HepG2 (cell line): ENCODE measurements around the gene APOC3. TPM values are rescaled to one million over a fixed set of nuclear protein-coding genes. Genes with fewer than 3 reads are reported as not detected.

Source experiments
- CBX2 ChIP-seq, 2 experiments: fragments of 200-600 bp in 1 of 2; sonication (generic); formaldehyde crosslinking in 1 of 2; IDR thresholded peaks; 2 replicates each; pipeline versions ENCODE4 v1.7.0 to v1.8.1; 2018 to 2022; ENCODE audit warnings: low read depth in 2 of 2, low read length in 1 of 2, mild to moderate bottlenecking in 1 of 2, missing genetic modification reagents in 1 of 2
- CEBPB ChIP-seq: IDR thresholded peaks from 2 replicates; pipeline ENCODE4 v1.6.1; 2011; ENCODE audit warnings: low read depth, low read length, improper control_type of control experiment, borderline replicate concordance
- EP300 ChIP-seq, 3 experiments: sonication (generic) in 1 of 3; formaldehyde crosslinking in 1 of 3; IDR thresholded peaks; 2 replicates each; pipeline versions ENCODE4 v1.5.1 to v1.6.1; 2011 to 2020; ENCODE audit warnings: low read depth in 2 of 3, low read length in 2 of 3, borderline replicate concordance in 1 of 3, improper control_type of control experiment in 1 of 3, mild to moderate bottlenecking in 1 of 3, missing genetic modification reagents in 1 of 3, moderate library complexity in 1 of 3
- SALL1 ChIP-seq: sonication (generic); formaldehyde crosslinking; IDR thresholded peaks from 2 replicates; pipeline ENCODE4 v1.8.0; 2022; ENCODE audit warnings: mild to moderate bottlenecking, missing genetic modification reagents
- SUZ12 ChIP-seq: fragments of 150-350 bp; IDR thresholded peaks from 2 replicates; pipeline ENCODE4 v1.6.1; 2014; ENCODE audit warnings: low read depth, low read length
- TERF1 ChIP-seq: sonication (generic); formaldehyde crosslinking; IDR thresholded peaks from 2 replicates; pipeline ENCODE4 v1.8.0; 2022; ENCODE audit warnings: mild to moderate bottlenecking, missing genetic modification reagents, moderate library complexity
- ZBTB7B ChIP-seq: sonication (generic); formaldehyde crosslinking; IDR thresholded peaks from 2 replicates; pipeline ENCODE4 v1.4.0; 2020; ENCODE audit warnings: missing genetic modification reagents
- ZFX ChIP-seq: sonication (generic); formaldehyde crosslinking; IDR thresholded peaks from 2 replicates; pipeline ENCODE4 v1.4.0; 2020; ENCODE audit warnings: mild to moderate bottlenecking, low read depth, missing genetic modification reagents, moderate library complexity
- ZNF609 ChIP-seq: sonication (generic); formaldehyde crosslinking; IDR thresholded peaks from 2 replicates; pipeline ENCODE4 v1.4.0; 2020; ENCODE audit warnings: mild to moderate bottlenecking, missing genetic modification reagents, borderline replicate concordance
- ZNF777 ChIP-seq: sonication (generic); formaldehyde crosslinking; IDR thresholded peaks from 2 replicates; pipeline ENCODE4 v1.4.0; 2020; ENCODE audit warnings: missing genetic modification reagents
- ZNF781 ChIP-seq: sonication (generic); formaldehyde crosslinking; IDR thresholded peaks from 2 replicates; pipeline ENCODE4 v1.5.1; 2020; ENCODE audit warnings: borderline replicate concordance, mild to moderate bottlenecking, missing genetic modification reagents; ENCODE audit errors: not compliant biosample characterization
- polyA plus RNA-seq, 8 experiments: library from polyadenylated mRNA; depleted of rRNA in 3 of 8; stranded (reverse) in 7 of 8; unstranded in 1 of 8; fragments of >200 nt; fragmentation: Illumina TruSeq in 4 of 8; extraction: Trizol in 4 of 8; gene quantifications; 2 replicates each; pipeline versions ENCODE4 v1.2.1 to v1.2.3, GENCODE V29; 2011 to 2016; ENCODE audit warnings: low read depth in 4 of 8, missing spikeins in 1 of 8, mixed read lengths in 1 of 8; ENCODE audit not compliant: insufficient read depth in 1 of 8
- total RNA-seq, 5 experiments: library from RNA; depleted of rRNA; stranded (reverse); fragments of >200 nt; fragmentation: Illumina TruSeq; extraction: Trizol; gene quantifications; 2 replicates each; pipeline ENCODE4 v1.2.3, GENCODE V29; 2016; ENCODE audit warnings: low read depth in 1 of 5

Gene APOC3
- total and polyA plus RNA-seq, 2 of the 13 experiments (the other 11 are each of a cell fraction or from before 2014, with no cell fraction given), result 314 to 687 TPM

GRCh38 chr11:116813781-116814471 is 15.8 kb upstream of the APOC3 start (continued):
- peak; percentile 36; the same call in 1 of the 2 replicates for TF ChIP-seq ZFX (CRISPR knock-in tag)
- peak; percentile 36; the same call in 1 of the 2 replicates for TF ChIP-seq ZNF609 (CRISPR knock-in tag)
- TF ChIP-seq SALL1 (CRISPR knock-in tag), result peak; percentile 62
- no peak for TF ChIP-seq ZNF777
- no peak for TF ChIP-seq ZNF781 (CRISPR knock-in tag)
- no peak for TF ChIP-seq CBX2 (IDR thresholded peaks at IDR 0.05; ENCODE audit: low read depth, low read length)
- TF ChIP-seq CBX2 (CRISPR knock-in tag; IDR thresholded peaks at IDR 0.05; ENCODE audit: low read depth), result no peak
- TF ChIP-seq ZBTB7B (CRISPR knock-in tag), result 0 out of 2 replicates have a peak, but pooled peaks have one; percentile 41
- TF ChIP-seq CEBPB, result no peak
- TF ChIP-seq EP300 (IDR thresholded peaks at IDR 0.05; ENCODE audit: low read depth in 2 of 2, low read length in 2 of 2), result peak in 1 of 2 experiments; percentile 25; a peak in 2 of 4 replicates
- no peak for TF ChIP-seq EP300 (CRISPR knock-in tag; IDR thresholded peaks at IDR 0.05; ENCODE audit: borderline replicate concordance)
- TF ChIP-seq SUZ12, result no peak
- TF ChIP-seq TERF1, result no peak
